GM23338 (cell line): ENCODE data around the gene PPP2R1B. TPM values are rescaled to one million over a fixed set of nuclear protein-coding genes. Genes with fewer than 3 reads are reported as not detected.

Experiments used
- ATAC-seq: fragments of 200-7000 bp; cut with Tn5 transposase; 3 replicates; pipeline ENCODE4 v1.9.1; 2020
- DNase-seq: peaks from one replicate; pipeline ENCODE4 v3.0.0-alpha.2; 2015; ENCODE audit warnings: low spot score
- H2AFZ ChIP-seq: fragments of 200-600 bp; sonication (generic); 2 replicates; pipeline ENCODE4 v1.8.0; 2016; ENCODE audit warnings: antibody characterized with exemption, mild to moderate bottlenecking, moderate library complexity
- H3F3A ChIP-seq: fragments of 200-600 bp; sonication (generic); replicated peaks from 2 replicates; pipeline ENCODE4 v1.8.0; 2017; ENCODE audit warnings: antibody characterized with exemption, mixed run types, low read depth
- H3K27ac ChIP-seq: fragments of 200-600 bp; sonication (generic); 2 replicates; pipeline ENCODE4 v1.6.1; 2016; ENCODE audit warnings: low read depth
- H3K27me3 ChIP-seq: fragments of 200-600 bp; sonication (generic); 2 replicates; pipeline ENCODE4 v1.8.0; 2016; ENCODE audit warnings: mild to moderate bottlenecking, mixed run types, moderate library complexity; ENCODE audit not compliant: insufficient read depth
- H3K36me3 ChIP-seq: fragments of 200-600 bp; sonication (generic); 2 replicates; pipeline ENCODE4 v1.8.0; 2016; ENCODE audit warnings: mild to moderate bottlenecking; ENCODE audit not compliant: insufficient read depth
- H3K4me1 ChIP-seq: fragments of 200-600 bp; sonication (generic); 2 replicates; pipeline ENCODE4 v1.8.0; 2016; ENCODE audit warnings: mild to moderate bottlenecking, moderate library complexity; ENCODE audit not compliant: insufficient read depth
- H3K4me2 ChIP-seq: fragments of 200-600 bp; sonication (generic); 2 replicates; pipeline ENCODE4 v1.7.1; 2017; ENCODE audit warnings: mixed run types
- H3K4me3 ChIP-seq: fragments of 200-600 bp; sonication (generic); 2 replicates; pipeline ENCODE4 v1.6.1; 2016; ENCODE audit warnings: mixed run types
- H3K79me2 ChIP-seq: fragments of 200-600 bp; sonication (generic); replicated peaks from 2 replicates; pipeline ENCODE4 v1.8.0; 2017; ENCODE audit warnings: mild to moderate bottlenecking; ENCODE audit not compliant: insufficient read depth
- H3K9me2 ChIP-seq: fragments of 200-600 bp; sonication (generic); 2 replicates; pipeline ENCODE4 v1.8.0; 2017; ENCODE audit not compliant: insufficient read depth
- H4K20me1 ChIP-seq: fragments of 200-600 bp; sonication (generic); replicated peaks from 2 replicates; pipeline ENCODE4 v1.8.0; 2017; ENCODE audit warnings: mild to moderate bottlenecking; ENCODE audit not compliant: insufficient read depth
- H3K27ac Mint-ChIP-seq: 2 replicates; pipeline ENCODE4 v1.8.0; 2020; ENCODE audit warnings: inconsistent platforms, mild to moderate bottlenecking, moderate library complexity, mixed read lengths
- H3K27me3 Mint-ChIP-seq: 3 replicates; pipeline ENCODE4 v1.8.0; 2022; ENCODE audit warnings: low read depth, mild to moderate bottlenecking, moderate library complexity, mixed read lengths, inconsistent platforms; ENCODE audit not compliant: insufficient read depth, poor library complexity
- H3K36me3 Mint-ChIP-seq: 3 replicates; pipeline ENCODE4 v1.8.0; 2021; ENCODE audit warnings: low read depth, mild to moderate bottlenecking, inconsistent platforms, moderate library complexity, mixed read lengths
- H3K4me1 Mint-ChIP-seq: 3 replicates; pipeline ENCODE4 v1.8.0; 2020; ENCODE audit warnings: mild to moderate bottlenecking, inconsistent platforms, mixed read lengths
- H3K4me3 Mint-ChIP-seq: 3 replicates; pipeline ENCODE4 v1.8.0; 2021; ENCODE audit warnings: moderate library complexity, mild to moderate bottlenecking, inconsistent platforms, mixed read lengths
- H3K9me3 Mint-ChIP-seq: 3 replicates; pipeline ENCODE4 v1.8.0; 2020; ENCODE audit warnings: moderate library complexity, mild to moderate bottlenecking, inconsistent platforms, mixed read lengths
- CREB1 ChIP-seq: fragments of 250-450 bp; sonication (Bioruptor Pico); IDR thresholded peaks from 2 replicates; pipeline ENCODE4 v1.5.0; 2020; ENCODE audit warnings: low read depth, mild to moderate bottlenecking, moderate library complexity
- CTCF ChIP-seq, 2 experiments: fragments of 200-600 bp in 1 of 2; sonication (generic) in 1 of 2; conservative IDR thresholded peaks; 2 replicates each; pipeline versions ENCODE4 v1.5.1 to v1.6.1; 2016 to 2017; ENCODE audit warnings: antibody characterized with exemption in 2 of 2, low read depth in 2 of 2, mild to moderate bottlenecking in 2 of 2, moderate library complexity in 1 of 2
- JUNB ChIP-seq: IDR thresholded peaks from one replicate; pipeline ENCODE4 v1.6.1; 2016; ENCODE audit warnings: antibody characterized with exemption; ENCODE audit not compliant: unreplicated experiment
- REST ChIP-seq: IDR thresholded peaks from one replicate; pipeline ENCODE4 v1.6.1; 2018; ENCODE audit warnings: antibody characterized with exemption; ENCODE audit not compliant: unreplicated experiment
- STAT1 ChIP-seq: IDR thresholded peaks from one replicate; pipeline ENCODE4 v1.6.1; 2016; ENCODE audit warnings: antibody characterized with exemption; ENCODE audit not compliant: unreplicated experiment
- ZNF114 ChIP-seq: fragments of 250-450 bp; sonication (Bioruptor Pico); IDR thresholded peaks from 2 replicates; pipeline ENCODE4 v1.5.0; 2020; ENCODE audit warnings: mild to moderate bottlenecking, moderate library complexity
- ZNF331 ChIP-seq: fragments of 250-450 bp; sonication (Bioruptor Pico); IDR thresholded peaks from 2 replicates; pipeline ENCODE4 v1.5.0; 2020; ENCODE audit warnings: low read depth, mild to moderate bottlenecking, moderate library complexity
- ZNF462 ChIP-seq: fragments of 250-450 bp; sonication (Bioruptor Pico); IDR thresholded peaks from 2 replicates; pipeline ENCODE4 v1.5.0; 2020; ENCODE audit warnings: mild to moderate bottlenecking, moderate library complexity
- polyA plus RNA-seq: library from polyadenylated mRNA; unstranded; fragments of >200 nt; fragmentation: Nextera tagmentation; extraction: Ambion mirVana; gene quantifications from 2 replicates; pipeline ENCODE4 v1.2.1, GENCODE V29; 2016
- total RNA-seq: library from RNA; depleted of rRNA; stranded (reverse); fragments of >200 nt; shearing (Covaris generic); gene quantifications from 2 replicates; pipeline ENCODE4 v1.2.3, GENCODE V29; 2014

The PPP2R1B gene
- total and polyA plus RNA-seq, 2 experiments from 2014 or later, result 18.5 to 82.0 TPM

- Mint-ChIP-seq H3K27ac (peak overlapping the region; percentile 20; the same call in 1 of the 2 replicates), H3K4me1 (peaks cover 17% of the 10 kb centered on the region), H3K4me3 (no peak overlapping the region), H3K27me3 (peaks cover 8% of the 10 kb centered on the region), H3K36me3 (peaks cover 31% of the 10 kb centered on the region), H3K9me3 (no peaks in the 10 kb centered on the region)
- no peak overlapping the region for H3K4me3 ChIP-seq
- 0 out of 2 replicates have a peak, but pooled peaks cover 2% of the 10 kb centered on the region for H3K36me3 ChIP-seq
- no peak overlapping the region for H2AFZ ChIP-seq
- H3F3A ChIP-seq, result no peaks in the 10 kb centered on the region
- ATAC-seq, result no peak
- H3K4me1 ChIP-seq, result peaks cover 7% of the 10 kb centered on the region
- no peak overlapping the region for H3K4me2 ChIP-seq
- H3K27ac ChIP-seq, result no peak overlapping the region
- no peaks in the 10 kb centered on the region for H3K27me3 ChIP-seq
- H4K20me1 ChIP-seq, result peaks cover 6% of the 10 kb centered on the region; the same call in 1 of the 2 replicates
- H3K79me2 ChIP-seq, result no peaks in the 10 kb centered on the region
- H3K9me2 ChIP-seq, result no peaks in the 10 kb centered on the region
- DNase-seq, result no peak
- no peak for TF ChIP-seq ZNF114
- no peak for TF ChIP-seq ZNF331 (CRISPR knock-in tag)
- no peak for TF ChIP-seq ZNF462 (CRISPR knock-in tag)
- no peak for TF ChIP-seq JUNB
- TF ChIP-seq REST, result no peak
- TF ChIP-seq CREB1 (CRISPR knock-in tag), result no peak
- no peak for TF ChIP-seq STAT1
- no peak for TF ChIP-seq CTCF (conservative IDR thresholded peaks at IDR 0.05; ENCODE audit: low read depth in 2 of 2)
Measured at GRCh38 chr11:111726301-111726713, 39.9 kb downstream of the PPP2R1B start.
